HG02884 (cell line): ENCODE results near the gene LRP1B.

Experiments used
- ATAC-seq: cut with Tn5 transposase; IDR thresholded peaks from one replicate; pipeline ENCODE4 v1.9.1; 2021; ENCODE audit warnings: mild to moderate bottlenecking, moderate library complexity; ENCODE audit not compliant: unreplicated experiment

The LRP1B gene

DNA sequence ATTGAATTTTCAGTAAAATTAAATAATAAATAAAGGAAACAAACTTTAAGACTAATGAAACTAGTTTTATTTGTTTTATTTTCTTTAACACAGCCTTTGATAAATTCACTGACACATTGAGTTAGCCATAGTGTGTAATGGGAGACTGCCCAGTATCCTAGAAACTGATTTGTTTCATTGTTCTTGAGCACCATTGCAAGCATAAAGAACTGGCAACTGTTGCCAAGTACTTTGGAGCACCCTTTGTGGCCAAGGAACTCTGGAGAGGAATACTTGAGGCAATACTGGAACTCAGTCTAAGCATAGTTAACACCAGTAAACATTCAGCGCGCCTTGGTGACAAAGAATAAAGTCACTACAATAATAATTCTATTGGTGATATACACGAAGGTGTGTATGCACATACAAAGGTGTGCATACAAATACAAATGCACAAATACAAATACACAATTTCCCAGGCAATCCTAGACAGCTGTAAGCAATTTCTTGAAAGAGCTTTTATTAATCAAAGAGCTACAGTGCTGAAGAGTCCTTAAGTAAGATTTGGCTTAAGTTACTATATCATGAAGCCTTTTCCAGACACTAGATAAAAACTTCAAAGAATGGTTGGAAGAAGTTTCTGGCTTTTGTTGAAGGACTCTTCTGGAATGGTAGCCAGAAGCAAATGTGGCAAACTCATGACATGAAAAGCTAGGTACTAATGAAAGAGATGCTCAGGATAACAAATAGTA, 1371.2 kb downstream of the LRP1B start:
- ATAC-seq = no peak

DNA sequence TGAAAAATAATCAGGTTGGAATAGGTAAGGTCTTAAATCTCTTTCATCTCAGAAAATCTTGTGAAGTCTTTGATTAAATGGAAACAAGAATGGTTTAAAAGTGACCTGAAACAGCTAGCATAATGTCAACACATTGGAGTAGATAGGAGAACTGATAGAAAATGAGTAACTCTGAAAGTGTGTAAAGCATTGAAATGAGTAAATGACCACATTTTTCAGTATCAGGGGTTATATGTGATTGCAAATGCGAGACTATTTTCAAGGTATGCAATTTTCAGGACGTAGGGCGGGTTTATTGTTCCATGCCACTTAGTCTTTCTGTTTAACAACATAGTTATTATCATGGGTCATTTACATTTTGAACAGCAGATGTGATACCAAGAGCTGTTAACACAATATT, 1383.2 kb downstream of the LRP1B start:
- ATAC-seq = peak; percentile 97

DNA sequence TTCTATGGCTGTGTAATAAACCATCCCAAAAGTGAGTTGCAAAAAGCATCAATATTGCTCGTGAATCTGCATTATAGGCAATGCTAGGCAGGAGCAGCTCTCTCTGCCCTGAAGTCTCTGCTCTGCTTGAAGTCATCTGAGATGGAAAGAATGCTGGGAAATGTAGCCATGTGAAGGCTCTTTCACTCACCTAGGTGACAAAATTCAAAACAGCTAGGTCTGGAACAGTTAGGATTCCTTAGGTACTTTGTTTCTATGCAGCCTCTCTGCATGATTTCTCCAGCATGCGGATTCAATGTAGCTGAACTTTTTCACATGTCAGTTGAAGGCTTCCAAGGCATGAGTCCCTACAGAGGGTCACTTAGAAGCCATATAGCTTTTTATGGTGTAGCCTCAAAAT, 1383.7 kb downstream of the LRP1B start:
- no peak for ATAC-seq

DNA sequence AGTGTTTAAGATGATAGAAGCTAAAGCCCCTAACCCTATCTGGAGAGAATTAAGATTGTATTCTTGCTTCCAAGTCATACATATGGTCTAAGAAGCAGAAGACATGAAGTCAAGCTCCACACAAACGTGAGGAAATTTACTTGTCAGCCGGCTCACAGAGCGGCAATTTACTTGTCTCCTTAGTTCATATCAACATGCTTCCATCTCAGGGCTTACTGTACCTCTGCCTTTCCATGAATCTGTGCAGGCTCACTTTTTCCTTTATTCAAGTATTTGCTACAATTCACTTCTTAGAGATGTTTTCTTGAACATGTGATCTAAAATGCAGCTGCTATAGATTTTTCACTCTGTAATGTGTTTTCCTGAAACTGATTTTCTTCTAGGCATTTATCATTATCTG, 1386.4 kb downstream of the LRP1B start:
- ATAC-seq = no peak

DNA sequence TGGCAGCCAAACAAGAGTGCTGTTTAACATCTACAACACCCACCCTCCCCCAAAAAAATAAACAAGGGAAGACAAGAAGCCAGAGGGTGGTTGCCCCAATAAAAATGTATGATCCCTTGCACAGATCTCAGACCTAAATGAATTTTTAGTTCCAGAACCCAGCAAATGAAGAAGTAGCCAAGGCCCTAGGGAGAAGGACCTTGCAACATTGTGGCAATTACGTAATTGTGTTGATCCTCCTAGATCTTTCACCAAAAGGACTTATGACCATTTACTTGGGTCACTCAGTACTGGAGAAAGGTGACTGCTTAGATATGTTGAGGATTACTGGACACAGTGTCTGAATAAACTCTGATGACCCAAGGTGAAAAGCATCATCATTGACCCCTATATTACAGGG, 1393.8 kb downstream of the LRP1B start:
- no peak for ATAC-seq

DNA sequence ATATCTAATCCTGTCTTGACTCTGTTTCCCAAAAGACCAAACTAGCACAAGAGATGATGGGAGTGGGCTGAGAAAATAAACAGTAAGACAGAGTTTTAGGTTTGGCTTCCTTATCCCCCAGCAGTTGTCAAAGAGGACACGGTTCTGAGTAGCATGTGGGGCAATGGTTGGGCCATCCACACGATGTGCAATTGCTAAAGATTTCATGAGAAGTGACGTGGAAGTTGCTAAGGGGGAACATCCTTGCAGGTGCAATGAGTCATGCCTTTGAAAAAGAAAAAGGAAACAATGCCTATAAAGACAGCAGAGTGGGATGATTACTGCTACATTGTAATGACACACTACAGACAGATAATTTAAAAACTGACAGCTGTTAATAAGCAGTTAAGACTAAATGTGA, 1395.8 kb downstream of the LRP1B start:
- no peak for ATAC-seq

DNA sequence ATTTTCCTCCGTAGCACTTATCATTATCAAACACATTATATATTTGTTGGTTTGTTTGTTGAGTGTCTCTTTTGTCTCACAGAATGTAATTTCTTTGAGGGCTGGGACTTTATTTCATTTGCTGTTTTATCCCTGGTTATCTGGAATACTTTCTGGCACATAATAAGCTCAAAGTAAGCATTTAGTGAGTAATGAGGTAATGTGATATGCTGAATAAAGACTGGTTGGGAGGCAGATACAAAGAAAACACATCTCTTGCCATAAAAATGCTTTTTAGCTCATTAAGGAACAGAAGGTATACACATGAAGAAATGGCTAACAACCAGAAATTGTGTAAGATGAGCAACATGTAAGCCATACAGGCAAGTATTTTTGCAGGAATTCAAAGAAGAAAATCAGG, 1411.8 kb downstream of the LRP1B start:
- no peak for ATAC-seq

DNA sequence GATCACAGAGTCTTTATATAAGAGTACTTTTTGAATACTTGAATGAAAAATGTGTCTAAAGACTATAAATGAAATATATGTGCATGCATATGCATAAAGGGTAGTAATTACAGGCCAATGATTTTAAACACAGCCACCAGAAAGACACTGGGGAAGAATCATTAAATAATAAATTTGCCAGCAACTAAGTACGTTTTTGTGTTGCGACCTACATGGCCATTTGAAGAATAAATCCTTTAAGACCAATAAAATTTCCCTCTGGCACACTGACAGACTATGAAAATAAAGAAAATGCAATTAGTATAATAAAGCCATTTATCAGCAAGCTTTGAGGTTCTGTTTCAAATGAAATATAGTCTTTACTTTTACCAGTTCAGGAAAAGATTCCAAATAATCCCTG, 1413.3 kb downstream of the LRP1B start:
- no peak for ATAC-seq

DNA sequence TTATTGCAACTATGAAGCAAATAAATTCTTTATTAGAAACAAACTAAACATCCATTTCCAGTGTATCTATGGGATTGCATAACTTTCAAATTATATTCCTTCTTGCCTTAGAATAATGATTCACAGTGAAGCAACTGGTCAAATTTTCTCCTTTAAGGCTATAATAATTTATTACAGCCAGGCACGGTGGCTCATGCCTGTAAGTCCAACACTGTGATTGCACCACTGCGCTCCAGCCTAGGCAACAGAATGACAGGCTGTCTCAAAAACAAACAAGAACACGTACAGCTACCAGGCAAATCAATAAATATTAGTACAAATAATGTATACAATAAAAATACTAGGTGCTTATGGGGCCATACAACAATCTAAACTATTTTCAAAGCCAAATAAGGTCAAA, 1416.2 kb downstream of the LRP1B start:
- ATAC-seq = no peak

DNA sequence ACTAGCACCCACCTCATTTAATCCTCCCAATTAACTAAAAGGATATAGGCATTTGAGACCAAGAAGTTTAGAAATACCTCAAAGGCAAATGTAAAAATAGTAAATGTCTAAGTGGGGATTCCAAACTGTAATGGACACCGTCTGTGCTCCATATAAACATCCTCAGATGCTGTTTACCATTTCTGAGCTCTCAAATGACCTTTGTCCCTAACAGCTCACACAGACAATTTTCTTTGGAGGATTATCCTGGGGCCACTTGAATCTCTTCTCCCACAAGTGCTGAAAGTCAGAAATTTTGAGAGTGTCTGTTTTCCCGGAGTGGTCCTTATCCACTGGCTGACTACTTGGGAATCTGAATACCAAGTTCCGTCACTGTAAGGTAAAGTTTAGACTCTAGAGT, 1418.9 kb downstream of the LRP1B start:
- ATAC-seq = no peak

DNA sequence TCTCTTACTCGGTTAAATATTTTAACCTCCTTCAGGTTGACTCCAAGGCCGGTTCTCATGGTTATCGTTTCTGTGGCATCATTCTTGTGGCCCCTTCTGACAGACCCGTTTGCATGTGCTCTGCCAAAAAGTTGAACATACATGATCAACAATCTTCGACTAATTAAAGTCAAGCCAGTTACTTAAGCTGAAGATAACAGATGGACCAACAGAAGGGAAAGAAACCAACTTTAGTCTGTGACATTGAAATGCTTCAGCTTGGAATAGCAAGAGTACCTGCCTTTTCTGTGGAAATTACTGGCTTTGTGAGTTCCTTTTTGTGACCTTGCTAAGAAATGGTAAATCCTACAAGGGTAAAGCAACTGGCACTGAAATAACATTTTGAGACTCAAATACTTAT, 1429.1 kb downstream of the LRP1B start:
- ATAC-seq = no peak

DNA sequence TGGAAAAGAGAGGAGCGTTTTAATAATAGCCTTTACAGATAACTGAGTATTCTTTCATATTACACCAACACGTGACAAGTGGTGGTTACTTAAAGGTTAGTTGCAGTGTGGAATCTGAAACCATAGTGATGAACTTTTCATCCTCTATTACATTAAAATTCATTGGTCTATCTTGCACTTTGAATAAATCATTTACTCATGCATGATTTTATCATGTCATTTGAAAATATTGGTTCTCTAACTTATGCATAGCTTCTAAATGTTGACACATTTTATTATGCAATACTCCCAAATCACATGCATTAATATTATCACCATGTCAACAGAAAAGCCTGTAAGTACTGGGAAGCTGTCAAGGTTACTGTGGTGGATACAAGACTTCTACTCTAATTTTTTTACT, 1432.2 kb downstream of the LRP1B start:
- no peak for ATAC-seq

DNA sequence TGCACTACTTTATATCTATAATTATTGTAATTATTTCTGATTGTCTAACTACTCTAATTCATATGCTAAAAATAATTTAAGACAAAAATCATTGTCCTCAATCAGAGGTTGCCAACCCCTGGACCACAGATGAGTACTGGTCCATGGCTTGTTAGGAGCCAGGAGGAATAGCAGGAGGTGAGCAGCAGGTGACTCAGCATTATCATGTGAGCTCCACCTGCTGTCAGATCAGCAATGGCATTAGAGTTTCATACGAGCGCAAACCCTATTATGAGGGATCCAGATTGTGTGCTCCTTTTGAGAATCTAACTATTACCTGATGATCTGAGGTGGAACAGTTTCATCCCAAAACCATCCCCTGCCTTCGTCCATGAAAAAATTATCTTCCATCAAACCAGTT, 1434.4 kb downstream of the LRP1B start:
- ATAC-seq = no peak

DNA sequence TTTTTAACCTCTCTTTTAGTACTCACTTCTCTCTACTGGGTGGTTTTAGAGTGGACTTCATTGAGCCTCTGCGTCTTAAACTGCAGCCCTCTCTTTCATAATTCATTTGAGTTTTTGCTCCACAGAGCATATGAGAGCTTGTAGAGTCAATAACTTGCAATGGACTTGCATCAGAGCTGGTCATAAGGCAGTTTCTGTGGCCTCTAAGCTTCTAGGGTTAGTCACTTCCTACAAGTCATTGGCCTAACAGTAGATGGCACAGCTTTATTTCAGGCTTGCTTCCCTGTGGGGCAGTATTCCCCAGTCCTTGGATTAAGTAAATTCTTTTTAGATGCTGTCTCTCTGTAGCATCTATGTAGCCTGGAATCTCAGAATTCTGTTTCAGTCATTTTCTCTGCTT, 1435.7 kb downstream of the LRP1B start:
- no peak for ATAC-seq

DNA sequence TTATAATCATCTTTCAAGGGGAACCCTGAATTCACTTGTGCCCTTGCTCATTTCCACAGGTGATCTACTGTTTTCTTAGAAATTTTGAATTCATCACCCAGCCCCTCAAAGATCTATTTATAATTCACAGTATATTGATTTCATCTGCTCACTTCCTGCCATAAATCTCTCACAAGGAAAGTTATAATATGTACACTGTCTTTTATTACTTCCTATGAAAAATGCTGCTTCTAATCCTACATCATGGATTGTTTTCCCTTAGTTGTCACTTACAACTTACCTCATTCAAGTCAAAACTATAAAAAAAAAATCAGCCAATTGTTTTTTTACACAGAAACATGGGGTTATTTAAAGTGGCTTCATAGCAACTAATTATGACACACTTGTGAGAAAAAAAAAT, 1443.0 kb downstream of the LRP1B start:
- no peak for ATAC-seq

DNA sequence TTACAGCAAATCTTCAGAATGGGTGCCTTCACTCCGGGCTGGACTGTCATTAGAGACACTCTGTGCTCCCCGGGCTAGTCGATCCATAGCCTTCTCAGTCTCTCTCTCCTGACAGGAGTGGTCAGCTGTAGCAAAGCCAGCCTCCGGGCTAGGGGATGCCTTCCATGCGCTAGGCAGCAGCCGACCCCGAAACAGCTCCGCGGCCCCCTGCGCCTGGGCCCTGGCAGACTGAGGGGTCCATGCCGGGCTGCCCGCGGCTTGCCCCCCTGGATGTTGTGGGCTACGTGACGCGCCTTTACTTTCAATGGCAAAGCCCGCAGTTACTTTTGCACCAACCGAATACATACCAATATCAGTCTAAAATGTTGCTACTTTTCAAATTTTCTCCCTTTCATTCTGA, 1447.2 kb downstream of the LRP1B start:
- ATAC-seq = no peak

DNA sequence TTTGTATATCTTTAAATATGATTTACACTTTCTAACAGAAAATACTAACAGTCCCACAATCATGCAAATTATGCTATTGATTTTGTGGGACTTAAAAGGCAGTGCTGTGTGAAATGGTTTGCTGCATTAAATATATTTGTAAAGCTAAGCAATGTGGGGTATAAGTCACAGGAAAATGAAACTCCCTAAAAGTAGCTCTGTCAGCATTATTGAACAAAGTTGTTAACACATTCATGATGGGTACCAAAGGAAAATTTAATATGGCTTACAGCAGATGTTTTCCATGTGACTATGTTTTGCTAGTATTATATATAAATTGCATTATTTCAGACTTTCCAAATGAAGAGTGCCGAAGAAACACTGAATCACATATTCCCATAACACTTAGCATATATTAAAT, 1450.0 kb downstream of the LRP1B start:
- ATAC-seq = no peak

DNA sequence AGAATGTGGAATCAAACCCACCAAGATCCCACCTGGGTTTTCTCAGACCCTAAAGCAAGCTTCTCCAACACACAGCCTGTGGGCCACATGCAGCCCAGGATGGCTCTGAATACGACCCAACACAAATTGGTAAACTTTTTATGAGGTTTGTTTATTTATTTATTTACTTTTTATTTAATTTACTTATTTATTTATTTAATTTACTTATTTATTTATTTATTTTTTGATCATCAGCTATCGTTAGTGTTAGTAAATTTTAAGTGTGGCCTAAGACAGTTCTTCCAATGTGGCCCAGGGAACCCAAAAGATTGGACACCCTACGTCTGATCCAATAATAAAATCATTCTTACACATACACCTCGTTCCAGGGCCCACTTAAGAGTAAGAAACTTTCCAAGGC, 1451.1 kb downstream of the LRP1B start:
- ATAC-seq = no peak

DNA sequence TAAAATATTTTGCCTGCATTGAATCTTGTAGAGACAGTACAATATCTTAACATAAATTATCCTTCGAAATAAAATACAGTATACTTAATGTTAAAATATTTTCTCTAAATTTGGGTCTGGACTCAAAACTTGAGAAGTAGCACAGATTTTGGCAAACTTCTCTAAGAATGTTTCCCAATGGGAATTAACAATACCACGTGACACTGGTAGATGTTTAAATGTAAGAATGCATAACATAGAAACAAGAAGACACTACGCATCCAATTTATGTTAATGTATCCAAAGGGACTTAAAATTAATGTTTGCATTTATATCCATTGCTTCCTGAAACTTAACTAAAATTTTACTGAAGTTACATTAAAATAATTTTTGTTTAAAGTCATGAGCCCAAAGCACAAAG, 1460.9 kb downstream of the LRP1B start:
- ATAC-seq = no peak

DNA sequence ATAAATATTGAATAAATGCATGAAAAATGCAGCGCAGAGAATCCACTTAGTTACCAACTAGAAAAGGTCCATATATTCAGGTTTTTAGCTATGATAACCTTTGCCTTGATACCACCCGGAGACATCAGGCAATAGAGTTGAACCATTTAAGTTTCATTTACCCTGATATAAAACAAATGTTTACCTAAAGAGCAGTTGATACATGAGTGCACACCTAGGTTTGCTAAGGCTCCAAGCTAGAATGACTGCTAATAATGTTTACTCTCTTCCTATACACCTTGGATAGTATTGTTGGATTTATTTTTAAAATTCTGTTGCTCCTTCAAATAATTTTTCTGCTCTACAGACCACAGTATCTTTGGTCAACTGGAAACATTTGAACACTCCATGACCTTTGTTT, 1463.6 kb downstream of the LRP1B start:
- ATAC-seq = no peak

DNA sequence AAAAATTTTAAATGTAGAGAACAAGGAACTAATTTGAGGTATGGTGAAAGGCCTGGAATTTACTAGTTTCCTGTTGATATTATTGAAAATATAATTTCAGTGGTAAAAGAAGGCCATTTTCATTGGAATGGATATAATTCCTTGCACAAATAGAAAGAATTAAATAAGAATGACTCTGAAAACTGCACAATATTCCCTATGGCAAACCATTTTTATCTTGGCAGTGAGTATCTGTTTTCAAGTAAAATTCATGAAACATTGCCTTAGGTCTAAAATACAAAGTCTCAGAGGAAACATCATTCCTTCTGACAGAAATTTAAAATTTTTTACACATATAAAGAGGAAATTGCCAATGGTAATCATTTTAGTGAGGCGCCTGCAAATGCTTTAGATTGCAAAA, 1468.3 kb downstream of the LRP1B start:
- ATAC-seq = no peak

DNA sequence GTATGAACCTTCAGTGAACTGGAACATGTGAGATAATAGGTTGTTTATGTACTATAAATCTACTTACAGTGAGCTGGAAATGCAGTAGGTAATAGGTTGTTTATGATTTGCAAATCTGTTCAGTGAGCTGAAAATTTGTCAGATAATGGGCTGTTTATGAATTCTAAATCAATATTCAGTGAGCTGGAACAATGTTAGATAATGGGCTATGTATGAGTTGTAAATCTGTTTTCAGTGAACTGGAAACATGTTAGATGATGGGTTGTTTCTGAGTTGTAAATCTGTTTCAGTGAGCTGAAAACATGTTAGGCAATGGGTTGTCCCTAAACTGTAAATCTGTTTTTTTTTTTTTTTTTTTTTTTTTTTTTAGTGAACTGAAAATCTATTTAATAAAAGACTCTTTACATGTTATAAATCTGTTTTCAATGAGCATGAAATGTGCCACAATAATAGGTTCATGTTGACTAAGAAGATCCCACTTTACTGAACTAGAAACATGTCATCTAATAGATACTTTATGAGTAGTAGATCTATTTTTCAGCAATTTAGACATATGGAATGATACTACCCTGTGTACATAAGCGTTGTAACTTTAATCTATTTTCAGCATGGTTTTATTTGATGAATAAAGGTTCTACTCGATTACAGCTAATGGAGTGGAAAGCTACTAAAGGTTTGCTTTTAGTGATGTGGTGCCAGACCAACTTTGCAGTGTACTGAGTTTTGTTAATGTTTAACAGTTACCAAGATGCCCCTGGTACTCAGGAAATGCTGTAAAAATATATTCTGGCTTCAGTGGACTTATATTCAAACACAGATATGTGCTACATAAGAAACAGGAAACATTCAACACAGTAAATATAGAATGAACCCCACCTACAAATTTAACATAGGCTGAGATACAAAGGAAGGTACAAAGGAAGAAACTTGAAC, 1471.8 kb downstream of the LRP1B start:
- no peak for ATAC-seq
